Measurements from ENCODE around the gene ACBD6.

DNA sequence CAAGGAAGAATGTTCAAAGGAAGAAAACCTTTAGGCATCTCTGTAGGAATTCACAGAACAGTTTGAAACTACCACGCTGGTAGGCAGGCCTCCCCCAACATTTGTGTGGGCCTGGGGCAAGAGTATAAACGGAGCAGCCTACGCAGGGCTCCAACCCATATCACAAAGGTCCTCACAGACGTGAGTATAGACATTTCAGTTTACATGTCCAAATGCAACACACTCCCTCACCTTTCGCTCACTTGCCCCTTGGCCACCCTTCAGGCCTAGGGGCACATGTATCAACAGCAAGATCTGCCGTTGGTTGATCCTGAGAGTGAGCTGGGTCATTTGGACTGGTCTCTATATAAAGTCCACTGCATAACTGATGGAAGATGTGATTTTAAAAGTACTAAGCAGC lies 133.3 kb downstream of the ACBD6 start:
- no peak for TF ChIP-seq CTCF (conservative IDR thresholded peaks at IDR 0.05; ENCODE audit: low read depth, low read length)
- TF ChIP-seq POLR2A (IDR thresholded peaks at IDR 0.05; ENCODE audit: low read depth, low read length), result no peak
- no peak for TF ChIP-seq MXI1 (IDR thresholded peaks at IDR 0.05; ENCODE audit: borderline replicate concordance, low read depth, low read length)
- no peak for TF ChIP-seq MAZ (IDR thresholded peaks at IDR 0.05; ENCODE audit: borderline replicate concordance, low read depth, low read length)
- TF ChIP-seq, protein P1, sequence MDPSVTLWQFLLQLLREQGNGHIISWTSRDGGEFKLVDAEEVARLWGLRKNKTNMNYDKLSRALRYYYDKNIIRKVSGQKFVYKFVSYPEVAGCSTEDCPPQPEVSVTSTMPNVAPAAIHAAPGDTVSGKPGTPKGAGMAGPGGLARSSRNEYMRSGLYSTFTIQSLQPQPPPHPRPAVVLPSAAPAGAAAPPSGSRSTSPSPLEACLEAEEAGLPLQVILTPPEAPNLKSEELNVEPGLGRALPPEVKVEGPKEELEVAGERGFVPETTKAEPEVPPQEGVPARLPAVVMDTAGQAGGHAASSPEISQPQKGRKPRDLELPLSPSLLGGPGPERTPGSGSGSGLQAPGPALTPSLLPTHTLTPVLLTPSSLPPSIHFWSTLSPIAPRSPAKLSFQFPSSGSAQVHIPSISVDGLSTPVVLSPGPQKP (IDR thresholded peaks at IDR 0.05; ENCODE audit: borderline replicate concordance, low read depth, low read length), result no peak
- no peak for TF ChIP-seq RAD21 (IDR thresholded peaks at IDR 0.05; ENCODE audit: low read length)
- no peak for TF ChIP-seq SMC3 (IDR thresholded peaks at IDR 0.05; ENCODE audit: low read depth, low read length)
- no peak for TF ChIP-seq CEBPB (IDR thresholded peaks at IDR 0.05; ENCODE audit: low read depth, low read length)
- no peak for TF ChIP-seq CHD1 (IDR thresholded peaks at IDR 0.05; ENCODE audit: low read depth, low read length)
- TF ChIP-seq RFX5 (IDR thresholded peaks at IDR 0.05; ENCODE audit: low read depth, low read length), result no peak
